Sigmoid colon (tissue), 4 donors: ENCODE results near the gene UBE2QL1.

Source experiments
- EP300 ChIP-seq, 4 donors: sonication (generic); formaldehyde crosslinking; IDR thresholded peaks; one replicate each; pipeline ENCODE4 v1.6.1; 2017; ENCODE audit warnings: antibody characterized with exemption in 4 of 4
- POLR2A ChIP-seq, 2 donors: fragments of 450-650 bp; IDR thresholded peaks; one replicate each; pipeline ENCODE4 v1.6.1; 2016; ENCODE audit warnings: antibody characterized with exemption in 2 of 2, mild to moderate bottlenecking in 2 of 2, moderate library complexity in 2 of 2
- TF ChIP-seq, protein P1 (sequence below), 4 experiments: fragments of 450-650 bp in 3 of 4; fragments of 200-600 bp in 1 of 4; IDR thresholded peaks; one replicate each; pipeline ENCODE4 v1.5.1; 2016 to 2019; ENCODE audit warnings: antibody characterized with exemption in 4 of 4, mild to moderate bottlenecking in 3 of 4, moderate library complexity in 2 of 4

DNA sequence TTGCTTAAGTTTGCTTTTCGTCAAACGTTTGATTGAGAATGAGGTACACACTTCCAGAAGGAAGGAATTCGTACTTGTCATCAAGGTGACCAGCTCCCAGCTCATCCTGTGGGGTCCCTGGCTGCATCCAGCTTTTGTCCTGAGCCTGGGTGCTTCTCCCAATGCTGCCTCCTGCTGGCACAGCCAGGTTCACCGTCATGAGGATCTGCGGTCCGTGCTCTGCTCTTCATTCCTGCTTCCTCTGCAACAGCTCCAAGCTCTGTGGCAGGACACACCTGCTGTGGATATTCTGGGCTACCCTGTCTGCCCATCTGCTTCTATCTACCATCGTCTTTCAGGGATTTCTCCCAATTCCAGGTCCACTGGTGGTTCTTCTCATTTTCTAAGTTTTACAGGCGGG, 13.3 kb upstream of the UBE2QL1 start:
- TF ChIP-seq, protein P1, sequence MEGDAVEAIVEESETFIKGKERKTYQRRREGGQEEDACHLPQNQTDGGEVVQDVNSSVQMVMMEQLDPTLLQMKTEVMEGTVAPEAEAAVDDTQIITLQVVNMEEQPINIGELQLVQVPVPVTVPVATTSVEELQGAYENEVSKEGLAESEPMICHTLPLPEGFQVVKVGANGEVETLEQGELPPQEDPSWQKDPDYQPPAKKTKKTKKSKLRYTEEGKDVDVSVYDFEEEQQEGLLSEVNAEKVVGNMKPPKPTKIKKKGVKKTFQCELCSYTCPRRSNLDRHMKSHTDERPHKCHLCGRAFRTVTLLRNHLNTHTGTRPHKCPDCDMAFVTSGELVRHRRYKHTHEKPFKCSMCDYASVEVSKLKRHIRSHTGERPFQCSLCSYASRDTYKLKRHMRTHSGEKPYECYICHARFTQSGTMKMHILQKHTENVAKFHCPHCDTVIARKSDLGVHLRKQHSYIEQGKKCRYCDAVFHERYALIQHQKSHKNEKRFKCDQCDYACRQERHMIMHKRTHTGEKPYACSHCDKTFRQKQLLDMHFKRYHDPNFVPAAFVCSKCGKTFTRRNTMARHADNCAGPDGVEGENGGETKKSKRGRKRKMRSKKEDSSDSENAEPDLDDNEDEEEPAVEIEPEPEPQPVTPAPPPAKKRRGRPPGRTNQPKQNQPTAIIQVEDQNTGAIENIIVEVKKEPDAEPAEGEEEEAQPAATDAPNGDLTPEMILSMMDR (IDR thresholded peaks at IDR 0.05): no peak
- no peak for TF ChIP-seq POLR2A (IDR thresholded peaks at IDR 0.05)
- TF ChIP-seq EP300 (IDR thresholded peaks at IDR 0.05): no peak
